HG02571 (cell line): ENCODE data around the gene MGAT5.

ENCODE experiments used
- ATAC-seq: cut with Tn5 transposase; IDR thresholded peaks from one replicate; pipeline ENCODE4 v1.9.1; 2021; ENCODE audit warnings: mild to moderate bottlenecking, moderate library complexity; ENCODE audit not compliant: unreplicated experiment

The MGAT5 gene

GRCh38 chr2:134392442-134393074 lies 138.7 kb downstream of the MGAT5 start:
- no peak for ATAC-seq

- ATAC-seq, result no peak
These were observed 139.2 kb downstream of the MGAT5 start for GRCh38 chr2:134393075-134393461.

- ATAC-seq, result no peak
These were observed 141.9 kb downstream of the MGAT5 start for GRCh38 chr2:134395779-134396178.

- ATAC-seq, result no peak
These were observed 142.6 kb downstream of the MGAT5 start for GRCh38 chr2:134396493-134396892.

- ATAC-seq, result no peak
These were observed 143.4 kb downstream of the MGAT5 start for GRCh38 chr2:134397146-134397896.

- no peak for ATAC-seq
These were observed 144.4 kb downstream of the MGAT5 start for GRCh38 chr2:134398300-134398699.

GRCh38 chr2:134399096-134399495 lies 145.2 kb downstream of the MGAT5 start:
- ATAC-seq, result no peak

- ATAC-seq, result no peak
These were observed 147.2 kb downstream of the MGAT5 start for GRCh38 chr2:134401081-134401497.

- no peak for ATAC-seq
These were observed 147.9 kb downstream of the MGAT5 start for GRCh38 chr2:134401789-134402188.

GRCh38 chr2:134402410-134402809 lies 148.5 kb downstream of the MGAT5 start:
- ATAC-seq, result no peak

GRCh38 chr2:134405611-134406081 lies 151.8 kb downstream of the MGAT5 start:
- ATAC-seq, result no peak

GRCh38 chr2:134406311-134406710 lies 152.4 kb downstream of the MGAT5 start:
- no peak for ATAC-seq

- ATAC-seq, result no peak
These were observed 152.9 kb downstream of the MGAT5 start for GRCh38 chr2:134406736-134407135.

- no peak for ATAC-seq
These were observed 153.4 kb downstream of the MGAT5 start for GRCh38 chr2:134407154-134407890.

GRCh38 chr2:134408386-134408785 lies 154.5 kb downstream of the MGAT5 start:
- no peak for ATAC-seq

GRCh38 chr2:134408791-134409190 lies 154.9 kb downstream of the MGAT5 start:
- ATAC-seq, result no peak

- no peak for ATAC-seq
These were observed 156.1 kb downstream of the MGAT5 start for GRCh38 chr2:134410006-134410405.

- no peak for ATAC-seq
These were observed 157.0 kb downstream of the MGAT5 start for GRCh38 chr2:134410831-134411231.

- ATAC-seq, result no peak
These were observed 157.5 kb downstream of the MGAT5 start for GRCh38 chr2:134411279-134411827.

- peak; percentile 92 for ATAC-seq
These were observed 158.2 kb downstream of the MGAT5 start for GRCh38 chr2:134411828-134412638.

- ATAC-seq, result no peak
These were observed 158.7 kb downstream of the MGAT5 start for GRCh38 chr2:134412639-134412999.
